DND-41 (cell line): ENCODE measurements around the gene VAMP2.

Experiments
- ATAC-seq: fragments of 200-7000 bp; cut with Tn5 transposase; 3 replicates; pipeline ENCODE4 v1.9.1; 2021; ENCODE audit warnings: low read depth; ENCODE audit not compliant: insufficient read depth
- DNase-seq: peaks from one replicate; pipeline ENCODE4 v3.0.0-alpha.2; 2020
- H2AFZ ChIP-seq: 2 replicates; pipeline ENCODE4 v1.6.0; 2012; ENCODE audit warnings: low read depth, low read length
- H3K27ac ChIP-seq: 2 replicates; pipeline ENCODE4 v1.5.1; 2012; ENCODE audit warnings: low read length, inconsistent platforms
- H3K27me3 ChIP-seq: fragments of 200-600 bp; sonication (generic); 2 replicates; pipeline ENCODE4 v1.6.0; 2012; ENCODE audit warnings: low read length, mild to moderate bottlenecking, inconsistent platforms; ENCODE audit not compliant: insufficient read depth, poor library complexity
- H3K36me3 ChIP-seq: 2 replicates; pipeline ENCODE4 v1.5.1; 2012; ENCODE audit warnings: low read length, inconsistent platforms; ENCODE audit not compliant: insufficient read depth
- H3K4me1 ChIP-seq: 2 replicates; pipeline ENCODE4 v1.5.1; 2012; ENCODE audit warnings: mild to moderate bottlenecking, low read length; ENCODE audit not compliant: insufficient read depth
- H3K4me2 ChIP-seq: 2 replicates; pipeline ENCODE4 v1.6.0; 2012; ENCODE audit warnings: mild to moderate bottlenecking, moderate library complexity, low read length, inconsistent platforms; ENCODE audit not compliant: insufficient read depth
- H3K4me3 ChIP-seq, 2 experiments: fragments of 200-600 bp in 1 of 2; shearing (Covaris generic) in 1 of 2; 2 replicates each; pipeline ENCODE4 v1.5.1; 2012 to 2016; ENCODE audit warnings: inconsistent platforms in 2 of 2, low read length in 2 of 2, mild to moderate bottlenecking in 2 of 2, low read depth in 1 of 2, moderate library complexity in 1 of 2
- H3K79me2 ChIP-seq: 2 replicates; pipeline ENCODE4 v1.6.0; 2012; ENCODE audit warnings: low read length, inconsistent platforms; ENCODE audit not compliant: insufficient read depth
- H3K9ac ChIP-seq: 2 replicates; pipeline ENCODE4 v1.6.0; 2012; ENCODE audit warnings: low read depth, mild to moderate bottlenecking, inconsistent platforms, low read length, moderate library complexity
- H3K9me3 ChIP-seq: 2 replicates; pipeline ENCODE4 v1.5.1; 2012; ENCODE audit warnings: low read length, moderate library complexity, mild to moderate bottlenecking, inconsistent platforms; ENCODE audit not compliant: insufficient read depth, severe bottlenecking
- H4K20me1 ChIP-seq: 2 replicates; pipeline ENCODE4 v1.6.0; 2012; ENCODE audit warnings: low read length; ENCODE audit not compliant: insufficient read depth
- EZH2 ChIP-seq: IDR thresholded peaks from 3 replicates; pipeline ENCODE4 v1.6.1; 2012; ENCODE audit warnings: borderline replicate concordance, low read depth, mild to moderate bottlenecking, moderate library complexity, low read length, inconsistent platforms; ENCODE audit not compliant: severe bottlenecking
- TF ChIP-seq, protein P1 (sequence below): IDR thresholded peaks from 2 replicates; pipeline ENCODE4 v1.5.1; 2012; ENCODE audit warnings: borderline replicate concordance, low read length, moderate library complexity, mild to moderate bottlenecking; ENCODE audit not compliant: poor library complexity, severe bottlenecking; ENCODE audit errors: extremely low read depth

The VAMP2 gene

DNA sequence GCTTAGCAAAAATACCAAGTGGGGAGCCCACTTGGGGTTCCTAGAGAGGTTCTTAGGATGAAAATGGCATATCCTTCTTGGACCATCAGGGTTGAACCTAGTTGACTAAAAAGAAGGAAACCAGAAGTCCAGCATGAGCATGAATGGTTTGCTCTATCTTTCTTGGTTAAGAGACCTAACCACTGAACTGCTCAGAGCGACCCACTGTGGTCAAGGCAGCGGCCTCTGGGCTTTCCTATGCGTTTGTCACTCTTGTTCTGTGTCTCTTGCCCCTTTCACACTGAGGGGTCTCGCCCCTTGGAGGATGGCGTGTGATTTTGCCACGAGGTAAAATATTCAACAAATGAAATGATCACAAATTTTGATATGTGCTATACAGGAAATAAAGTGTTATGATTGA is 27.8 kb upstream of the VAMP2 start:
- H3K9me3 ChIP-seq, result no peaks in the 10 kb centered on the region
- peak overlapping the region; percentile 72 for H2AFZ ChIP-seq
- peaks cover 13% of the 10 kb centered on the region for H4K20me1 ChIP-seq
- peak overlapping the region; percentile 91 for H3K4me2 ChIP-seq
- peaks cover 17% of the 10 kb centered on the region for H3K79me2 ChIP-seq
- DNase-seq, result no peak
- TF ChIP-seq, protein P1, sequence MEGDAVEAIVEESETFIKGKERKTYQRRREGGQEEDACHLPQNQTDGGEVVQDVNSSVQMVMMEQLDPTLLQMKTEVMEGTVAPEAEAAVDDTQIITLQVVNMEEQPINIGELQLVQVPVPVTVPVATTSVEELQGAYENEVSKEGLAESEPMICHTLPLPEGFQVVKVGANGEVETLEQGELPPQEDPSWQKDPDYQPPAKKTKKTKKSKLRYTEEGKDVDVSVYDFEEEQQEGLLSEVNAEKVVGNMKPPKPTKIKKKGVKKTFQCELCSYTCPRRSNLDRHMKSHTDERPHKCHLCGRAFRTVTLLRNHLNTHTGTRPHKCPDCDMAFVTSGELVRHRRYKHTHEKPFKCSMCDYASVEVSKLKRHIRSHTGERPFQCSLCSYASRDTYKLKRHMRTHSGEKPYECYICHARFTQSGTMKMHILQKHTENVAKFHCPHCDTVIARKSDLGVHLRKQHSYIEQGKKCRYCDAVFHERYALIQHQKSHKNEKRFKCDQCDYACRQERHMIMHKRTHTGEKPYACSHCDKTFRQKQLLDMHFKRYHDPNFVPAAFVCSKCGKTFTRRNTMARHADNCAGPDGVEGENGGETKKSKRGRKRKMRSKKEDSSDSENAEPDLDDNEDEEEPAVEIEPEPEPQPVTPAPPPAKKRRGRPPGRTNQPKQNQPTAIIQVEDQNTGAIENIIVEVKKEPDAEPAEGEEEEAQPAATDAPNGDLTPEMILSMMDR, result no peak
- TF ChIP-seq EZH2, result no peak
- peak overlapping the region; percentile 68 for H3K27ac ChIP-seq
- no peaks in the 10 kb centered on the region; the same call in 1 of the 2 replicates for H3K36me3 ChIP-seq
- H3K4me3 ChIP-seq, result peak overlapping the region in 1 of 2 experiments; percentile 80; a peak in 2 of 4 replicates
- no peaks in the 10 kb centered on the region for H3K27me3 ChIP-seq
- H3K4me1 ChIP-seq, result peaks cover 68% of the 10 kb centered on the region
- ATAC-seq, result no peak
- peak overlapping the region; percentile 70 for H3K9ac ChIP-seq

DNA sequence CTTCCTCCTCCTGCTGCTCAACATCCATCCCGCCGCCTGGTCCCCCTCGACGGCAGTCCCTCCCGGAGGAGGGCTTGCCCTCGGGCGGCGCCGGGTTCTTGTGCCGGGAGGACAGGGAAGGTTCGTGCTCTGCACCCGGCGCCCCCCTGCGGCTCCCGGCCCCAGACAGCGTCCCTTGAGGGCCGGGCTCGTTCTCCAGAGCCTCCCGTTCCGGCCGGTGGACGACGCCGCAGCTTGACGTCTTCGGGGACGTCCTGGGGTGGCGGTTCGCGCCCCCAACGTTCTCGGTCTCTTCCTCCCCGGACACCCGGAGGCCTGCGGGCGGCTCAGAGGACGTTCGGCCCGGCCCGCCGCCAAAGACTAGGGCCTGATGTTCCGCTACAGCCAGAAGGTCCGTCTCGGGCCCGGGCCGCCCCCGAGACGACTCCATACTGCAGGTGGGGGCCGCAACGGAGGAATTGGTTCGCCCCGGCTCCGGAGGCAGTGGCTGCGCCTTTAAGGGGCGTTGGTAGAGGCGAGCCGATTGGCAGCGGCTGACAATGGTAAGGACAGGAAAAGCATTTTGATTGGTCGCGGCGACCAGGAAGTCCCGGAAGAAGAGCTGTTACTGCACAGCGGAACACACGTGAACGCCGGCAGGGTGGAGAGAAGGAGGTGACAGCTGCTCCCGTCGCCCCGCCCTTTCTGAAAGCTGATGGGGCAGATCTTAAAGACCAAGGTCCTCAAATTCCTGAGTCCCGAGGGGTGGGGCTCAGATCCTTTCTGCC is 27.1 kb upstream of the VAMP2 start, which contains the start of gene BORCS6:
Gene BORCS6 (minus strand): TSS at position 470 of the 767 bp plus-strand sequence. CDS start 40 bp downstream, at position 430.
- Histone ChIP-seq H3K9me3 (no peaks in the 10 kb centered on the region), H3K4me3 (peak within 1 kb of the TSS; percentile 70 to 80), H3K4me1 (peaks cover 72% of the 10 kb centered on the region), H3K36me3 (no peaks in the 10 kb centered on the region; the same call in 1 of the 2 replicates), H2AFZ (peak within 1 kb of the TSS; percentile 77), H3K4me2 (peak within 1 kb of the TSS; percentile 91), H3K27me3 (no peaks in the 10 kb centered on the region), H3K79me2 (peaks cover 17% of the 10 kb centered on the region), H3K27ac (peak within 1 kb of the TSS; percentile 99), H3K9ac (peak within 1 kb of the TSS; percentile 70), H4K20me1 (peaks cover 13% of the 10 kb centered on the region)
- DNase-seq (peak; percentile 98), ATAC-seq (peak; percentile 76)
- TF ChIP-seq, protein P1, result no peak
- TF ChIP-seq EZH2, result no peak

- peak overlapping the region; percentile 77 for H2AFZ ChIP-seq
- peaks cover 17% of the 10 kb centered on the region for H3K79me2 ChIP-seq
- no peaks in the 10 kb centered on the region for H3K9me3 ChIP-seq
- peak overlapping the region; percentile 91 for H3K4me2 ChIP-seq
- peak overlapping the region; percentile 99 for H3K27ac ChIP-seq
- TF ChIP-seq, protein P1, result no peak
- no peak for TF ChIP-seq EZH2
- ATAC-seq, result no peak
- peak overlapping the region; percentile 70 for H3K9ac ChIP-seq
- H3K27me3 ChIP-seq, result no peaks in the 10 kb centered on the region
- peaks cover 13% of the 10 kb centered on the region for H4K20me1 ChIP-seq
- DNase-seq, result peak; percentile 27
- H3K4me3 ChIP-seq, result peak overlapping the region; percentile 70 to 80; a peak in 3 of 4 replicates
- H3K36me3 ChIP-seq, result no peaks in the 10 kb centered on the region; the same call in 1 of the 2 replicates
- peaks cover 76% of the 10 kb centered on the region for H3K4me1 ChIP-seq
Measured at GRCh38 chr17:8189041-8189710, 26.4 kb upstream of the VAMP2 start.
